GM19238 (cell line): ENCODE data around the gene NBAS.
"Not testable (repeated sequence)": the region's sequence is repeated elsewhere in the genome, so short reads cannot be mapped to it uniquely, and the experiment has no call there.

Experiments used
- DNase-seq: peaks from one replicate; pipeline ENCODE4 v3.0.0; 2011; ENCODE audit warnings: low spot score; ENCODE audit not compliant: insufficient read length

NBAS gene

DNA sequence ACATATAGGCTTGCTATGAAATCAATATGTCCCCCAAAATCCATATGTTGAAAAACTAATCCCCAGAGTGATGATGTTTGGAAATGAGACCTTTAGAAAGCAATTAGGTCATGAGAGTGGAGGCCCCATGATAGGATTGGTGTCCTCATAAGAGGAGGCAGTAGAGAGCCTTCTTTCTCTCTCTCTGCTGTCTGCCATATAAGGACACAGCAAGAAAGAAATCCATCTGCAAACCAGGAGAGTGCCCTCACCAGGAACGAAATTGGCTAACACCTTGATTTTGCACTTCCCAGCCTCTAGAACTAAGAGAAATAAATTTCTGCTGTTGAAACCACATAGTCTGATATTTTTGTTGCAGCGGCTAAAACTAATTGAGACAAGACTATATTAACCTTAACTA lies 89.5 kb downstream of the NBAS start:
- DNase-seq, result no peak

DNA sequence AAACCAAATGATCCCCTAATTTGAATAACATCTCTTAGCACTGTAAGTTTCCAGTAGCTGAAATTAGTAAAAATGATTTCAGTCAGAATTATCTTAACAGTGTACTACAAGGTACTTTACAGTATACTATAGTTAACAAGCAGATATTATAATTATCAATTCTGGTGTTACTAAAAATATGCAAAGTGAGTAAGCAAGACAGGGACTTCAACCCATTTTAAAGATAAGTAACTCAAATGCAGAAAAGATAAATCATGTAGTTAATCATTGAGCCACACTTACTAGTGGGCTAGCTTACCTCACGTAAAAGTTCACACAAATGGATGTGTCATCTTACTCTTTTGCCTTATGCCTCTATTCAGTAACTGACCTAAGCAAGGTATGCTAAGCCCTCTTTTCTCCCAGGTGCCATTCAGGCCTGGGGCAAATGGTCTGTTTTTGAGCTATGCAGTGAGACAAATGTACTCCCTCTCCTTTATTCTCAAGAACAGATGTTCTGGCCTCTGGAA lies 101.0 kb downstream of the NBAS start:
- no peak for DNase-seq

GRCh38 chr2:15458277-15458676 lies 102.9 kb downstream of the NBAS start:
- DNase-seq, result no peak

DNA sequence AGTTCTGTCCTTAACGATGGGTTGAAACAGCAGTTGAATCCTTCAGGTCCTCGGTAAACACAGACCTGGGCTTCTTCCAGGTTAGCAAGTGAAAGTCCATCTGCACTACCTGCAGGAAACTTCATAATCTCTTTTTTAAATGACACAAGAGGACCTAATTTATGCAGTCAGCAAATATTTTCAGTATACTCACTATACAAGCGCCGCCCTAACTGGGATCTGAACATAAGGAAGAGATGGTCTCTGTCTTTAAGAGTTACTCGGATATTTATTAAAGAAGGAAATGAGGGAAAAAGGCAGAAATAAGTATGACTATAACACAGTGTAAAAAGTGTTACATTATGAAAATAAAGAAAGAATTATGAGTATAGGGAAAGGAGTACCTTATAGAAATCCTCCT lies 103.3 kb downstream of the NBAS start:
- DNase-seq, result no peak

- no peak for DNase-seq
Observed at GRCh38 chr2:15456352-15456751, 104.8 kb downstream of the NBAS start.

DNA sequence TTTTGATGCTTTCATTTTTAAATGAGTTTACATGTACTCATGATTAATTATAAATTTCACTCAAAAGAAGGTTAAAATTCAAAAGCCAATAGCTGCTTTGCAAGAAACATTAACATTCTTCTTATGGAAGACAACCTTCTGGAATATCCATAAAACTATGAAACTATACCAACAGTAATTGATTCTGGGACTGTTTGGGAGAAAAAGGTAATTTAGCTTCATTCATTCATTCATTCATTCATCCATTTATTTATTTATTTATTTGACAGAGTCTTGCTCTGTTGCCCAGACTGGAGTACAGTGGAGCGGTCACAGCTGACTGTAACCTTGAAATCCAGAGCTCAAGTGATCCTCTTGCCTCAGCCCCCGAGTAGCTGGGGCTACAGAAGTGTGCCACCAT lies 110.3 kb downstream of the NBAS start:
- DNase-seq, result no peak

DNA sequence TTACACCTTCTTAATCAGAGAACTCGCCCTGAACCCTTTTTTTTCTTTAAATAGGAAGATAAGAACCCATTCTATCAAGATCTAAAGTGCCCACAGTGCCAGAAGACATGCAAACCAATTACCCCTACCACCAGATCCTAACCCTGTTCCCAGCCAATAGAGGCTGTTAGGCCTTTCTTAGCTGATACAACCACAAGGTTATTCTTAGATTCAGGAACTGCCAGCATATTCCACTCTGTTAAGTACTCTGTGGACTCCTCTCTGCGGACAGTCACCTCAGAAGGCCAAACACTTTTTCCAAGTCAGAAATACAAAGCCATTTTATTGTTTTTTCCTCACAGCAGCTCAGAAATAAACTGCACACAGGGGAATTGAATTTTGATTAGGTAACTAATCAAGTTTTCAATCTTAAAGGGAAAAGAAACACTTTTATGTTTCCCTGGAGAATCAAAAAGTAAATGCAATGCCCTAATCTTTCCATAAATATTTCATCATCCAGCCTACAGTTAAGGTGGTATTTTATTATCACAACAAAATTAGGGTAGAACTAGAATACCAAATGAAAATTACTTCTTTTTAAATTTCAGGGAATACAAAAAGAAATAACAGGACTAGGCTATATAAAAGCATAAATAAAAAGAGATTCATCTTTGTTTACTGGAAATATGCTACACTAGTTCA lies 111.4 kb downstream of the NBAS start:
- no peak for DNase-seq

DNA sequence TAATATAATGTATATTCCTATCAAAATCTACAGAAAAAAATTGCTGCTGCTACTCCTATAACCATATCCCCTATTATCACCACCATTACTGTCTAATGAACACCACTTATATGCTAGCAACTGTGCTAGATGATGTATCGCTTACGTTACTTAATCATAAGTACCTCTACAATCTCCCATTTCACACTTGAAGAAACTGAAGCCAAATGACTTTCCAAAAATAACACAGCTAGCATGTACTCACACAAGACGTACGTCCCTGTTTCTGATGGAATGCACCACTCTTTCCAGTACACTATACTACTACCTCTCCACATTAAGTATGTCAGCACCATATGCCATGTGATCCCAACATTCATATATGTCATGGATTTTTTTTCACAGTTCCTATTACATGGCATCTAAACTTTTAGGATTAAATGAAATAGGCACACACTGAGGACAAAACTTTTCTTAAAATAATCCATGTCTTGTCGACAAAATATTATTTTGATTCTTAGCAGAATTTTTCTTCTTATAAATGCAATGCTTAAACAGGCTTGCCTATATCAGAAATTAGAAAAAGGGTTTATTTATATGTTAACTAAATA lies 112.8 kb downstream of the NBAS start:
- no peak for DNase-seq

DNA sequence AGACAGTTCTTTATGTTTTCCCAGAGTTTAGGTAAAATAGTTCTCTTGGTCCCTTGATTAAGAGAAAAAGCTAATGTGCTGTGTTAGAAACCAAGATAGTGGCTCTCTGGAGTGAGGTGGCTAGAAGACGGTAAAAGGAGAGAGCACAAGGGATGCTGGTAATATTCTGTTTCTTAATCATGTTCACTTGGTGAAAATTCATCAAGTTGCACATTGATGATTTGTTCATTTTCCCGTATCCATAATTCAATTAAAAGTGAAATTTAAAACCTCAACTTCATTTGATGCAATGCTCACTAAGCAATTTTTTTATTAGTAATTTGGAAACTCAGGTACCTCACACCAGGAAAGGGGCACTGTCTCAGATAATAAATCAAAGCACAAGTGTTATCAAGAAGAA lies 113.8 kb downstream of the NBAS start:
- no peak for DNase-seq

DNA sequence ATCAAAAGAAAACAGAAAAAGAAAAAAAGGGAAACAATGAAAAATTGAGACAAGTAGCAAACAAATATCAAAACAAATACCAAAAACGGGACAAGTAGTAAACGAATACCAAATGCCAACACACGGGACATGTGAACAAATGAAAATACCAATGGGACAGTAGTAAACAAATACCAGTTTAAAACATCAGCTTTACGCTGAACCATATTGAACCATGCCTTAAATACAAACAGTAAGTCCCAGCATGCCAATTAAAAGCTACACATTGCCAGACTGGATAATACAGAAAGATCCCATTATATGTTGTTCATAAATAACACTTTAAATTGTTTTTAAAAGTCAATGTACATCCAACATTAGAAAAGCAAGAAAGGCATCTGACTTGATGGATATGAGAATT lies 114.2 kb downstream of the NBAS start:
- no peak for DNase-seq

DNA sequence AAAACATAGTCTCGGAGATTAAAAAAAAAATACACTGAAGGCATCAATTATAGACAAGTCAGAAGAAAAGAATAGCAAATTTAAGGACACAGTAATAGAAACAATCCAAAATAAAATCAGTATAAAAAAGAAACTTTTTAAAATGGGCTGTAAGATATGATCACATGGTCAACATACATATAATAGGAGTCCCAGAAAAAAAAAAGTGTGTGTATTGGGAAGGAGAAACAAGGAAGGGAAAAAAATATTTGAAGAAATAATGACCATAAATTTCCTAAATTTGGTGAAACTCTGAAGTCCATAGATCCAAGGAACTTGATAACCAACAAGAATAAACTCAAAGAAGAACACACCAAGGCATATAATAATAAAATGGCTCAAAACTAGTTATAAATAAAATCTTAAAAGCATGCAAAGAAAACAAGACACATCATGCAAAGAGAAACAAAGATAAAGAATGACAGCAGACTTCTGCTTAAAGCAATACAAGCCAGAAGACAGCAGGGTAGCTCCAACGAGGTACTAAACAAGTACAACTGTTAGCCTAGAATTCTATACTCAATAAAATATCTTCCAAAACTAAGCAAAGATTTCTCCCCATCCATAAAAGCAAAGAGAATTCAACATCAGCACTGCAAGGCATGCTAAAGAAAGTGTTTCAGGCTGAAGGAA lies 115.1 kb downstream of the NBAS start:
- DNase-seq, result no peak

DNA sequence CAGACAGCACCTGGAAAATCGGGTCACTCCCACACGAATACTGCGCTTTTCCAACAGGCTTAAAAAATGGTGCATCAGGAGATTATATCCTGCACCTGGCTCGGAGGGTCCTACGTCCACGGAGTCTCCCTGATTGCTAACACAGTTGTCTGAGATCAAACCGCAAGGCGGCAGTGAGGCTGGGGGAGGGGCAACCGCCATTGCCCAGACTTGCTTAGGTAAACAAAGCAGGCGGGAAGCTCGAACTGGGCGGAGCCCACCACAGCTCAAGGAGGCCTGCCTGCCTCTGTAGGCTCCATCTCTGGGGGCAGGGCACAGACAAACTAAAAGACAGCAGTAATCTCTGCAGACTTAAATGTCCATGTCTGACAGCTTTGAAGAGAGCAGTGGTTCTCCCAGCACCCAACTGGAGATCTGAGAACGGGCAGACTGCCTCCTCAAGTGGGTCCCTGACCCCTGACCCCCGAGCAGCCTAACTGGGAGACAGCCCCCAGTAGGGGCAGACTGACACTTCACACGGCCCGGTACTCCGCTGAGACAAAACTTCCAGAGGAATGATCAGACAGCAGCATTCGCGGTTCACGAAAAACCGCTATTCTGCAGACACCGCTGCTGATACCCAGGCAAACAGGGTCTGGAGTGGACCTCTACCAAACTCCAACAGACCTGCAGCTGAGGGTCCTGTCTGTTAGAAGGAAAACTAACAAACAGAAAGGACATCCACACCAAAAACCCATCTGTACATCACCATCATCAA lies 121.2 kb downstream of the NBAS start:
- not testable (repeated sequence) for DNase-seq

- not testable (repeated sequence) for DNase-seq
Observed at GRCh38 chr2:15439366-15439765, 121.8 kb downstream of the NBAS start.

DNA sequence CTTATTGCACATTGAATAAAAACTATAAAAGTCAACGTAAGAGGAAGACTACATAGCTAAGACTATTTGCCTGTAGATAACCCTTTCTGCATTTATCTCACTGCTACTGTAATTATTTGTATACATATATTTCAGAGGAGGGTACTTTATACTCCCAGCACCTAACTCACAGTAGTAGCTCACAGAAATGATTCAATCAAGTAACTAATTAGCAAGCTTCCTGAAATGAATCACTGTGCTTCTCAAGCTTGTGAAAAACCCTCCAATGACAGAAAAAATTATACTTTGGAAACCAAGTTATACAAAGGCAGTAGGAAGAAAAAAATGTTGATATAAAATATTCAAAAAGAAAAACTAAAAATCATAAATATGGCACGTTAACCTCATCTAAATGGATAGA lies 124.9 kb downstream of the NBAS start:
- DNase-seq, result no peak

DNA sequence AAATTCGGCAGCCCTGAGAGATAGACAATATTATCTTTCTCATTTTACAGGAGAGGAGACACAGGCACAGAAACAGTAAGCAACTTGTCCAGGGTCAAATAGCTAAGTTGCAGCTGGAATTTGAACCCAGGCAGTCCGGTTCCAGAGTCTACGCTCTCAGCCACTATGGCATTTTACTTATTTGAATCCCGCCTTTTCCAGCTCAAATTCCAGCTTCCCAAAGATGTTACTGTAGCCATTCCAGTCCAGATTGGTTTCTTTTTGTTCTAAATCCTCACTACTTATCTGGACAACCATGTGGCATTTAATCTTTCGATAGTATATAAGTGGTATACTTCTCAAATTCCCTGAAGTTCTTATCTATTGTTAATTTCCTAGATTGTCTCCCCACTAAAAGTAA lies 125.7 kb downstream of the NBAS start:
- no peak for DNase-seq

- DNase-seq, result no peak
Observed at GRCh38 chr2:15432642-15433256, 128.4 kb downstream of the NBAS start.

- no peak for DNase-seq
Observed at GRCh38 chr2:15429032-15429431, 132.1 kb downstream of the NBAS start.

DNA sequence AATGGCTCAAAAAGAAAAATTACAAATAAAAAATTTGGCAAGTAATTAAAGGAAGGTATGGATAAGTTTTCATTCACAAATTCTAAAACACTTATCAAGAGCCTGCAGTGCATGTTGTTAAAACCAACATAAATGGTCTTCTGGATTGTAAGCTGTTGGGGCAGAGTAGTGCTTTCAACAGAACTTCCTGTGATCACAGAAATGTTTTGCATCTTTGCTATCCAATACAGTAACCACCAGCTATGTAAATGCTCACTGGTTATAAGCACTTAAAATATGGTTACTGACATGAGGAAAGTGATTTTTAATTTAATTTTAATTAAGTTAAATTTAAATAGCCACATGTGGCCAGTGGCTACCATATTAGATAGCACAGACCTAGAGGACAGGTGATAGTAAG lies 133.1 kb downstream of the NBAS start:
- DNase-seq, result no peak

DNA sequence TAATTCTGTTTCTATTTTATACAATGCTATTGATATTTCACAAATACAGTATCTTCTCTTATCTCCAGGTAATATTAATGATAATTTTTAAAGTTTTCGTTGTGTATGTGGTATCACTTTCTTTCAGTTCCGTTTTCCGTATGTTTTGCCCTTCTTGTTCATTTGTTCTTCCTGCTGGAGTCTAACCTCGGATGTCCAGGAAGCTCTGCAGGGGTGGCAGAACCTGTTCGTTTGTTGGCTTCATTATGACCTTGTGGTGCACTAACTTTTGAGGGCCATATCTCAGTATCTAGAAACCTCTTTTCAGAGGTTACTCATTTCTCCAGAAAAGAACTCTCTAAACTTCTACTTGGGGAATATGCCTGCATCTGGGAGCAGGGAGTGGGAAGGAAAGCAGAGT lies 134.5 kb downstream of the NBAS start:
- DNase-seq, result no peak

GRCh38 chr2:15425712-15426111 lies 135.4 kb downstream of the NBAS start:
- no peak for DNase-seq

- DNase-seq, result no peak
Observed at GRCh38 chr2:15421753-15422152, 139.4 kb downstream of the NBAS start.

- no peak for DNase-seq
Observed at GRCh38 chr2:15415748-15416147, 145.4 kb downstream of the NBAS start.
